DMS153 treated with DMSO at 0.1 percent for 48 hours (cell line): ENCODE data around the gene TTC28.

Experiments
- DNase-seq: peaks from one replicate; lab custom pipeline; 2025; ENCODE audit not compliant: unreplicated experiment; lab: John Stamatoyannopoulos, UW

TTC28 gene

GRCh38 chr22:28017558-28017820 is 662.2 kb downstream of the TTC28 start:
- no peak for DNase-seq

- DNase-seq, result no peak
These were observed 662.7 kb downstream of the TTC28 start for GRCh38 chr22:28016781-28017557.

GRCh38 chr22:28015676-28016601 is 663.7 kb downstream of the TTC28 start:
- no peak for DNase-seq

GRCh38 chr22:28015046-28015425 is 664.6 kb downstream of the TTC28 start:
- DNase-seq, result no peak

DNA sequence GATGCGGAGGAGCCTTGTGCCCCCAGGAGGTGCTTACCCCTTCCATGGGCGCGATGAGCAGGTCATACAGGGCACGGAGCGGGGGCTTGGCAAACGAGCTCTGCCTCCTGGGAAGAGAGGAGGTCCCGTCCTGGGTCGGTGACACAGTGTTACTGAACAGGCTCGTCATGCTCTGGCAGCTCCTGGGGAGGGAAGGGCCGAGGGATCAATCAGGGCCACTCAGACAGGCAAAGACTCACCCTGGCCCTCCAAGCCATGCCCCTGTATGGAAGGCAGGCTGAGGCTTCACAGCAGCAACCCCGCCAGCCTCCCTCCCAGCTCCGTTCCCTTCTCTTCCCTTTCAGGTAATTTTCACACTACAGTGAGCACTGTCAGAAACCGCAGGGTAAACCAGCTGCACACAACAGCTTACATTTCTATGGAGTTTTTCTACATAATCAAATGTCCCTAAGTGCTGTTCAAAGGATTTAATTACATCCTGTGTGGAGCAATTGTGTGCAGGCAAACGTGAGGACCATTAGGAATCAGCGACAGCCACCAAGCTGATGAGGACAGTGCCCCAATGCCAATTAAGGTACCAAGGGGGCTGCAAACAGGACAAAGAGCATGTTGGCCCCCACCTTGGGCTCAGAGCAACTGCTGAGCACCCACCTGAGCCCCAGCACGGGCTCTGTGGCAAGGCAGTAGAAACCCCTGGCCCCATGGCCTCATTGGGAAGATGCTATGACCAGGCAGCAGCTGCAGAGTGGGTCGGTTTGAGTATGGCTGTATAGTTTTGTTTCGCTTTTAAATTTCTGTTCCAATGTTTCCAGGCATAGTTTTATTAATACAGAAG is 665.2 kb downstream of the TTC28 start:
- peak; percentile 67 for DNase-seq

GRCh38 chr22:28013611-28014010 is 666.0 kb downstream of the TTC28 start:
- DNase-seq, result no peak

GRCh38 chr22:28012832-28013460 is 666.7 kb downstream of the TTC28 start:
- no peak for DNase-seq

- peak; percentile 59 for DNase-seq
These were observed 670.3 kb downstream of the TTC28 start for GRCh38 chr22:28009272-28009827.

GRCh38 chr22:28008649-28009048 is 671.0 kb downstream of the TTC28 start:
- DNase-seq, result no peak

DNA sequence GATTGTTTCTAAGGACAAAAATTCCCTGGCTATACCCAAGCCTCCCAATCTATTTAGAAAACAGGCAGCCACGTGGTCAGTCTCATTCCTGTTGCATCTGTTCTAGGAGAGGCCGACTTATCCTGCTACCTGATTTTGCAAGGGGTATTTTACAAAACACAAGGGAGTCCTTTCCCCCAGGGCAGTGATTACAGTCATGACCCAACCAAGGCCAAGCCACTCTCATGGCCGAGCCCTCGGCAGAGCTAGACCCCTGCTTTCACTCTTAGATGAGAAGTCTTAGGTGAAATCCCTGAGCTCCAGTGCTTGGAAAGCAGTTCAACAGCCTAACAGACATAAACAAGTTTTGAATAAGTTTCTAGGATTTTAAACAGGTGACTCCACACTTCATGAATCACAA is 671.6 kb downstream of the TTC28 start:
- no peak for DNase-seq

- DNase-seq, result no peak
These were observed 673.4 kb downstream of the TTC28 start for GRCh38 chr22:28006271-28006670.

GRCh38 chr22:28005513-28005912 is 674.1 kb downstream of the TTC28 start:
- DNase-seq, result no peak

GRCh38 chr22:28004021-28004420 is 675.6 kb downstream of the TTC28 start:
- no peak for DNase-seq

DNA sequence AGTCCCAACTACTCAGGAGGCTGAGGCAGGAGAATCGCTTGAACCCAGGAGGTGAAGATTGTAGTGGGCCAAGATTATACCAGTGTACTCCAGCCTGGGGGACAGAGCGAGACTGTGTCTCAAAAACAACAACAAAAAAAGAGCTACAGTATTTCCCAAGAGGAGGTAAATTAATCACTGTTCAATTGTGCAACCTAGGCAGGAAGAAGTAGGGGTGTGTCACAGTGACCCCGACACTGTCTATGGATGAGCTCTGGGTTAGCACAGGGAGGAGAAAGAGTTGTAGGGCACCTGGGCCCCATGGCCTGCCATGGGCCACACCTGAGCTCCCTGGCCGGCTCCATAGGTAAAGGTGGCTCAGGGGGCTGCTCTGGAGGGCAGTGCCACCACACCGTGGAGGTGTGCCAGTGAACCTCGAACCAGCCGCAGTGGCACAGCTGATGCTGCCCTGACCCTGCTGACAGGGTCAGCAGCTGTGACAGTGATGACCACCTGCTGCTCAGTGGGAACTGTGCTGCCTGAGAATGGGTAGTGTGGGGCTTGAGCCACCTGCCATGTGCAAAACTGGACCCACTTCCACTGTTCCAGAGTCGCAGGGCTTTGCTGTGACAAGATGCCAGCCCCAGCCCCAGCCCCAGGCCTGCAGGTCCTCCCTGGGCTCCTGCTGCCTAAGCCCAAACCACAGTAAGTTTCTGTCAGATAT is 676.6 kb downstream of the TTC28 start:
- DNase-seq, result no peak

GRCh38 chr22:28002181-28002700 is 677.4 kb downstream of the TTC28 start:
- DNase-seq, result no peak

GRCh38 chr22:28001171-28001835 is 678.3 kb downstream of the TTC28 start:
- no peak for DNase-seq

- DNase-seq, result no peak
These were observed 679.3 kb downstream of the TTC28 start for GRCh38 chr22:28000361-28000760.

DNA sequence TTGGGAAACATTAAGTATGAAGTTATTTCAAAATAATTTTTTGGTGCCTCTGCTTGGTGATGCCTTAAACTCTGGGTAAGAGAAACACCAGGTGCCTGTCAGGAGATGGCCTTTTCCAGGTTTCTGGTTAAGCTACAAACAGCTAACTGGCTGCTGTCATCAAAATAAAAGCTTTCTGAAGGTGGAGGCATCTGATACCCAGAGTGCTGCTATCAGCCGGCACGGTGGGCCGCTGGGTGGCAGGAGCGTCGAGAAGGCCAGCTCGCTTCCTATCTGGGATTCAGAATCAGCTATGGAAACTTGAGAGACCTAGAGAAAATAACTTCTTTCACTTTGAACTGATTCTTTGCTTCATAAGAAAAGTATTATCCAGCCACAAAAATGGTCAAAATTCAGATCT is 679.8 kb downstream of the TTC28 start:
- DNase-seq, result no peak
